GM23338 (cell line): Measurements from ENCODE around the gene UQCC2. TPM values are rescaled to one million over a fixed set of nuclear protein-coding genes. Genes with fewer than 3 reads are reported as not detected.

Experiments
- ATAC-seq: fragments of 200-7000 bp; cut with Tn5 transposase; 3 replicates; pipeline ENCODE4 v1.9.1; 2020
- DNase-seq: peaks from one replicate; pipeline ENCODE4 v3.0.0-alpha.2; 2015; ENCODE audit warnings: low spot score
- H2AFZ ChIP-seq: fragments of 200-600 bp; sonication (generic); 2 replicates; pipeline ENCODE4 v1.8.0; 2016; ENCODE audit warnings: antibody characterized with exemption, mild to moderate bottlenecking, moderate library complexity
- H3F3A ChIP-seq: fragments of 200-600 bp; sonication (generic); replicated peaks from 2 replicates; pipeline ENCODE4 v1.8.0; 2017; ENCODE audit warnings: antibody characterized with exemption, mixed run types, low read depth
- H3K27ac ChIP-seq: fragments of 200-600 bp; sonication (generic); 2 replicates; pipeline ENCODE4 v1.6.1; 2016; ENCODE audit warnings: low read depth
- H3K27me3 ChIP-seq: fragments of 200-600 bp; sonication (generic); 2 replicates; pipeline ENCODE4 v1.8.0; 2016; ENCODE audit warnings: mild to moderate bottlenecking, mixed run types, moderate library complexity; ENCODE audit not compliant: insufficient read depth
- H3K36me3 ChIP-seq: fragments of 200-600 bp; sonication (generic); 2 replicates; pipeline ENCODE4 v1.8.0; 2016; ENCODE audit warnings: mild to moderate bottlenecking; ENCODE audit not compliant: insufficient read depth
- H3K4me1 ChIP-seq: fragments of 200-600 bp; sonication (generic); 2 replicates; pipeline ENCODE4 v1.8.0; 2016; ENCODE audit warnings: mild to moderate bottlenecking, moderate library complexity; ENCODE audit not compliant: insufficient read depth
- H3K4me2 ChIP-seq: fragments of 200-600 bp; sonication (generic); 2 replicates; pipeline ENCODE4 v1.7.1; 2017; ENCODE audit warnings: mixed run types
- H3K4me3 ChIP-seq: fragments of 200-600 bp; sonication (generic); 2 replicates; pipeline ENCODE4 v1.6.1; 2016; ENCODE audit warnings: mixed run types
- H3K79me2 ChIP-seq: fragments of 200-600 bp; sonication (generic); replicated peaks from 2 replicates; pipeline ENCODE4 v1.8.0; 2017; ENCODE audit warnings: mild to moderate bottlenecking; ENCODE audit not compliant: insufficient read depth
- H3K9me2 ChIP-seq: fragments of 200-600 bp; sonication (generic); 2 replicates; pipeline ENCODE4 v1.8.0; 2017; ENCODE audit not compliant: insufficient read depth
- H4K20me1 ChIP-seq: fragments of 200-600 bp; sonication (generic); replicated peaks from 2 replicates; pipeline ENCODE4 v1.8.0; 2017; ENCODE audit warnings: mild to moderate bottlenecking; ENCODE audit not compliant: insufficient read depth
- H3K27ac Mint-ChIP-seq: 2 replicates; pipeline ENCODE4 v1.8.0; 2020; ENCODE audit warnings: inconsistent platforms, mild to moderate bottlenecking, moderate library complexity, mixed read lengths
- H3K27me3 Mint-ChIP-seq: 3 replicates; pipeline ENCODE4 v1.8.0; 2022; ENCODE audit warnings: low read depth, mild to moderate bottlenecking, moderate library complexity, mixed read lengths, inconsistent platforms; ENCODE audit not compliant: insufficient read depth, poor library complexity
- H3K36me3 Mint-ChIP-seq: 3 replicates; pipeline ENCODE4 v1.8.0; 2021; ENCODE audit warnings: low read depth, mild to moderate bottlenecking, inconsistent platforms, moderate library complexity, mixed read lengths
- H3K4me1 Mint-ChIP-seq: 3 replicates; pipeline ENCODE4 v1.8.0; 2020; ENCODE audit warnings: mild to moderate bottlenecking, inconsistent platforms, mixed read lengths
- H3K4me3 Mint-ChIP-seq: 3 replicates; pipeline ENCODE4 v1.8.0; 2021; ENCODE audit warnings: moderate library complexity, mild to moderate bottlenecking, inconsistent platforms, mixed read lengths
- H3K9me3 Mint-ChIP-seq: 3 replicates; pipeline ENCODE4 v1.8.0; 2020; ENCODE audit warnings: moderate library complexity, mild to moderate bottlenecking, inconsistent platforms, mixed read lengths
- CREB1 ChIP-seq: fragments of 250-450 bp; sonication (Bioruptor Pico); IDR thresholded peaks from 2 replicates; pipeline ENCODE4 v1.5.0; 2020; ENCODE audit warnings: low read depth, mild to moderate bottlenecking, moderate library complexity
- EZH2phosphoT487 ChIP-seq: fragments of 200-600 bp; sonication (generic); IDR thresholded peaks from one replicate; pipeline ENCODE4 v1.8.1; 2018; ENCODE audit warnings: antibody characterized with exemption; ENCODE audit not compliant: unreplicated experiment
- JUNB ChIP-seq: IDR thresholded peaks from one replicate; pipeline ENCODE4 v1.6.1; 2016; ENCODE audit warnings: antibody characterized with exemption; ENCODE audit not compliant: unreplicated experiment
- NANOG ChIP-seq: IDR thresholded peaks from 2 replicates; pipeline ENCODE4 v1.6.1; 2016; ENCODE audit warnings: antibody characterized with exemption, borderline replicate concordance
- POLR2AphosphoS5 ChIP-seq: IDR thresholded peaks from 2 replicates; pipeline ENCODE4 v1.6.1; 2016; ENCODE audit warnings: antibody characterized with exemption, low read depth
- polyA plus RNA-seq: library from polyadenylated mRNA; unstranded; fragments of >200 nt; fragmentation: Nextera tagmentation; extraction: Ambion mirVana; gene quantifications from 2 replicates; pipeline ENCODE4 v1.2.1, GENCODE V29; 2016
- total RNA-seq: library from RNA; depleted of rRNA; stranded (reverse); fragments of >200 nt; shearing (Covaris generic); gene quantifications from 2 replicates; pipeline ENCODE4 v1.2.3, GENCODE V29; 2014
- TF ChIP-seq, protein P1 (sequence below): fragments of 250-450 bp; sonication (Bioruptor Pico); IDR thresholded peaks from 2 replicates; pipeline ENCODE4 v1.5.0; 2020; ENCODE audit warnings: mild to moderate bottlenecking, moderate library complexity
- TF ChIP-seq, protein P2 (sequence below): IDR thresholded peaks from 2 replicates; pipeline ENCODE4 v1.6.1; 2016; ENCODE audit warnings: antibody characterized with exemption

Gene UQCC2
- total and polyA plus RNA-seq, 2 experiments from 2014 or later, result 48.9 to 379 TPM

DNA sequence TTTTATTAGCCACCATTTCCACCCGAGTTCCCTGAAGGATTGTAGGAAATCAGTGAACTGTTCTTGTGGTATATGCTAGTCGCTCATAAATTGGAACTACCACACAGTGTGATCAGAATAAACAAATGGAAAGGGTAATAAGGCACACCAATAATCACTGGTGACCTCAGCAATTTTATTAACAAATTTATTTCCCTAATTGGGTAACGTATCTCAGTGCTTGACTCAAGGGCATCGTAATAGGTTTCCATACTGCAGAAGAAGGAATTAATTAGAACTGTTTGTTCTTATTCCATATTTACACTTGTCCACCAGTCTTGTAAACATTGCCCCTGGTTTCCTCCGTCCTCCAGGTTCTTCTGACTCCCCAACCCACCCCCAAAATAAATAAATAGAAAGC lies 10.0 kb upstream of the UQCC2 start (continued):
- TF ChIP-seq, protein P1, sequence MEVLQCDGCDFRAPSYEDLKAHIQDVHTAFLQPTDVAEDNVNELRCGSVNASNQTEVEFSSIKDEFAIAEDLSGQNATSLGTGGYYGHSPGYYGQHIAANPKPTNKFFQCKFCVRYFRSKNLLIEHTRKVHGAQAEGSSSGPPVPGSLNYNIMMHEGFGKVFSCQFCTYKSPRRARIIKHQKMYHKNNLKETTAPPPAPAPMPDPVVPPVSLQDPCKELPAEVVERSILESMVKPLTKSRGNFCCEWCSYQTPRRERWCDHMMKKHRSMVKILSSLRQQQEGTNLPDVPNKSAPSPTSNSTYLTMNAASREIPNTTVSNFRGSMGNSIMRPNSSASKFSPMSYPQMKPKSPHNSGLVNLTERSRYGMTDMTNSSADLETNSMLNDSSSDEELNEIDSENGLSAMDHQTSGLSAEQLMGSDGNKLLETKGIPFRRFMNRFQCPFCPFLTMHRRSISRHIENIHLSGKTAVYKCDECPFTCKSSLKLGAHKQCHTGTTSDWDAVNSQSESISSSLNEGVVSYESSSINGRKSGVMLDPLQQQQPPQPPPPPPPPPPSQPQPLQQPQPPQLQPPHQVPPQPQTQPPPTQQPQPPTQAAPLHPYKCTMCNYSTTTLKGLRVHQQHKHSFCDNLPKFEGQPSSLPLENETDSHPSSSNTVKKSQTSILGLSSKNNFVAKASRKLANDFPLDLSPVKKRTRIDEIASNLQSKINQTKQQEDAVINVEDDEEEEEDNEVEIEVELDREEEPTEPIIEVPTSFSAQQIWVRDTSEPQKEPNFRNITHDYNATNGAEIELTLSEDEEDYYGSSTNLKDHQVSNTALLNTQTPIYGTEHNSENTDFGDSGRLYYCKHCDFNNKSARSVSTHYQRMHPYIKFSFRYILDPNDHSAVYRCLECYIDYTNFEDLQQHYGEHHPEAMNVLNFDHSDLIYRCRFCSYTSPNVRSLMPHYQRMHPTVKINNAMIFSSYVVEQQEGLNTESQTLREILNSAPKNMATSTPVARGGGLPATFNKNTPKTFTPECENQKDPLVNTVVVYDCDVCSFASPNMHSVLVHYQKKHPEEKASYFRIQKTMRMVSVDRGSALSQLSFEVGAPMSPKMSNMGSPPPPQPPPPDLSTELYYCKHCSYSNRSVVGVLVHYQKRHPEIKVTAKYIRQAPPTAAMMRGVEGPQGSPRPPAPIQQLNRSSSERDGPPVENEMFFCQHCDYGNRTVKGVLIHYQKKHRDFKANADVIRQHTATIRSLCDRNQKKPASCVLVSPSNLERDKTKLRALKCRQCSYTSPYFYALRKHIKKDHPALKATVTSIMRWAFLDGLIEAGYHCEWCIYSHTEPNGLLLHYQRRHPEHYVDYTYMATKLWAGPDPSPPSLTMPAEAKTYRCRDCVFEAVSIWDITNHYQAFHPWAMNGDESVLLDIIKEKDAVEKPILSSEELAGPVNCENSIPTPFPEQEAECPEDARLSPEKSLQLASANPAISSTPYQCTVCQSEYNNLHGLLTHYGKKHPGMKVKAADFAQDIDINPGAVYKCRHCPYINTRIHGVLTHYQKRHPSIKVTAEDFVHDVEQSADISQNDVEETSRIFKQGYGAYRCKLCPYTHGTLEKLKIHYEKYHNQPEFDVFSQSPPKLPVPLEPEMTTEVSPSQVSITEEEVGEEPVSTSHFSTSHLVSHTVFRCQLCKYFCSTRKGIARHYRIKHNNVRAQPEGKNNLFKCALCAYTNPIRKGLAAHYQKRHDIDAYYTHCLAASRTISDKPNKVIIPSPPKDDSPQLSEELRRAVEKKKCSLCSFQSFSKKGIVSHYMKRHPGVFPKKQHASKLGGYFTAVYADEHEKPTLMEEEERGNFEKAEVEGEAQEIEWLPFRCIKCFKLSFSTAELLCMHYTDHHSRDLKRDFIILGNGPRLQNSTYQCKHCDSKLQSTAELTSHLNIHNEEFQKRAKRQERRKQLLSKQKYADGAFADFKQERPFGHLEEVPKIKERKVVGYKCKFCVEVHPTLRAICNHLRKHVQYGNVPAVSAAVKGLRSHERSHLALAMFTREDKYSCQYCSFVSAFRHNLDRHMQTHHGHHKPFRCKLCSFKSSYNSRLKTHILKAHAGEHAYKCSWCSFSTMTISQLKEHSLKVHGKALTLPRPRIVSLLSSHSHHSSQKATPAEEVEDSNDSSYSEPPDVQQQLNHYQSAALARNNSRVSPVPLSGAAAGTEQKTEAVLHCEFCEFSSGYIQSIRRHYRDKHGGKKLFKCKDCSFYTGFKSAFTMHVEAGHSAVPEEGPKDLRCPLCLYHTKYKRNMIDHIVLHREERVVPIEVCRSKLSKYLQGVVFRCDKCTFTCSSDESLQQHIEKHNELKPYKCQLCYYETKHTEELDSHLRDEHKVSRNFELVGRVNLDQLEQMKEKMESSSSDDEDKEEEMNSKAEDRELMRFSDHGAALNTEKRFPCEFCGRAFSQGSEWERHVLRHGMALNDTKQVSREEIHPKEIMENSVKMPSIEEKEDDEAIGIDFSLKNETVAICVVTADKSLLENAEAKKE (CRISPR knock-in tag), result no peak
- TF ChIP-seq NANOG, result no peak
- no peak for TF ChIP-seq JUNB
- no peak for TF ChIP-seq CREB1

DNA sequence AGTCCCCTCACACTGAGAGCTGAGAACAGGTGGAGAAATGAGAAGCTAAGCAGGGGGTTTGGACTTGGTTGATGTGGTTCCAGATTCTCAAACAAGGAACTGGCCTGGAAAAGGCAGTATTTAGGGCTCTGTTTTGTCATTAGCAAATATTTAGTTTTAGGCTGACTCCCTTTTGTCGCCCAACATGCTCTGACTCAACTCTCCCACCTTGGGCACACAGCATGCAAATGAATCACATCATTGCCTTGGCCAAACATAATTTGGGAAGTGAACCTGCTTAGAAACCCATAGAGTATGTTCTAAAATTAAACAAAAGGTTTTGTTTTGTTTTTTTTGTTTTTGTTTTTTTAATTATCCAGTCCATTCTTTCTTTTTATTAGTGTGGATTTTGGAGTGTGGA lies 9.5 kb upstream of the UQCC2 start:
- H3K36me3 Mint-ChIP-seq, result no peaks in the 10 kb centered on the region
- Histone ChIP-seq H3K79me2 (no peaks in the 10 kb centered on the region), H3F3A (no peaks in the 10 kb centered on the region), H3K27ac (no peak overlapping the region), H3K4me3 (no peak overlapping the region), H4K20me1 (no peaks in the 10 kb centered on the region), H3K27me3 (no peaks in the 10 kb centered on the region), H2AFZ (no peak overlapping the region), H3K4me1 (no peaks in the 10 kb centered on the region), H3K4me2 (no peak overlapping the region), H3K36me3 (no peaks in the 10 kb centered on the region), H3K9me2 (no peaks in the 10 kb centered on the region)
- no peak overlapping the region for H3K27ac Mint-ChIP-seq
- no peak overlapping the region for H3K4me3 Mint-ChIP-seq
- no peak for DNase-seq
- no peaks in the 10 kb centered on the region for H3K9me3 Mint-ChIP-seq
- TF ChIP-seq, protein P1 (CRISPR knock-in tag), result no peak
- TF ChIP-seq POLR2AphosphoS5 (no peak), CREB1 (no peak), EZH2phosphoT487 (no peak)
- TF ChIP-seq, protein P2, sequence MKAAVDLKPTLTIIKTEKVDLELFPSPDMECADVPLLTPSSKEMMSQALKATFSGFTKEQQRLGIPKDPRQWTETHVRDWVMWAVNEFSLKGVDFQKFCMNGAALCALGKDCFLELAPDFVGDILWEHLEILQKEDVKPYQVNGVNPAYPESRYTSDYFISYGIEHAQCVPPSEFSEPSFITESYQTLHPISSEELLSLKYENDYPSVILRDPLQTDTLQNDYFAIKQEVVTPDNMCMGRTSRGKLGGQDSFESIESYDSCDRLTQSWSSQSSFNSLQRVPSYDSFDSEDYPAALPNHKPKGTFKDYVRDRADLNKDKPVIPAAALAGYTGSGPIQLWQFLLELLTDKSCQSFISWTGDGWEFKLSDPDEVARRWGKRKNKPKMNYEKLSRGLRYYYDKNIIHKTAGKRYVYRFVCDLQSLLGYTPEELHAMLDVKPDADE, result no peak
- no peak for ATAC-seq
- peaks cover 27% of the 10 kb centered on the region for H3K4me1 Mint-ChIP-seq
- H3K27me3 Mint-ChIP-seq, result peaks cover 4% of the 10 kb centered on the region
